SKM-1 (cell line): ENCODE measurements around the gene CPTP.
"Not testable (repeated sequence)": the region's sequence is repeated elsewhere in the genome, so short reads cannot be mapped to it uniquely, and the experiment has no call there.

Experiments used
- DNase-seq: peaks from one replicate; lab custom pipeline; 2025; ENCODE audit not compliant: unreplicated experiment; lab: John Stamatoyannopoulos, UW

CPTP gene

GRCh38 chr1:1360506-1361169 is 36.0 kb downstream of the CPTP start:
- no peak for DNase-seq

GRCh38 chr1:1361233-1361981 is 36.8 kb downstream of the CPTP start:
- no peak for DNase-seq

GRCh38 chr1:1361982-1362423 is 37.4 kb downstream of the CPTP start:
- DNase-seq, result no peak

- DNase-seq, result no peak
These were observed 39.7 kb downstream of the CPTP start for GRCh38 chr1:1364266-1364665.

GRCh38 chr1:1365875-1366698 is 41.5 kb downstream of the CPTP start:
- DNase-seq, result no peak

GRCh38 chr1:1366699-1367066 is 42.1 kb downstream of the CPTP start:
- no peak for DNase-seq

- DNase-seq, result no peak
These were observed 42.7 kb downstream of the CPTP start for GRCh38 chr1:1367315-1367714.

GRCh38 chr1:1370094-1370493 is 45.5 kb downstream of the CPTP start:
- DNase-seq, result not testable (repeated sequence)

- no peak for DNase-seq
These were observed 46.2 kb downstream of the CPTP start for GRCh38 chr1:1370771-1371300.

GRCh38 chr1:1371364-1371745 is 46.8 kb downstream of the CPTP start:
- DNase-seq, result peak; percentile 73

GRCh38 chr1:1371746-1372711 is 47.4 kb downstream of the CPTP start:
- DNase-seq, result no peak

- DNase-seq, result no peak
These were observed 48.6 kb downstream of the CPTP start for GRCh38 chr1:1373051-1373814.

- DNase-seq, result no peak
These were observed 49.4 kb downstream of the CPTP start for GRCh38 chr1:1373815-1374588.

GRCh38 chr1:1374589-1374928 is 50.0 kb downstream of the CPTP start:
- no peak for DNase-seq

GRCh38 chr1:1374929-1375662 is 50.5 kb downstream of the CPTP start, which contains the start of gene AURKAIP1:
TSS of gene AURKAIP1 (minus strand) at chr1:1375207. CDS start at chr1:1374756, 451 bp downstream.
- peak; percentile 100 for DNase-seq

- DNase-seq, result no peak
These were observed 52.1 kb downstream of the CPTP start for GRCh38 chr1:1376551-1377226.

- DNase-seq, result no peak
These were observed 53.1 kb downstream of the CPTP start for GRCh38 chr1:1377540-1378205.
